Fibroblast of lung (primary cell): ENCODE data around the gene NAT16. TPM values are rescaled to one million over a fixed set of nuclear protein-coding genes. Genes with fewer than 3 reads are reported as not detected.
A peak's percentile ranks its signal among the peaks of the same experiment; 100 is the strongest.

Experiments
- DNase-seq, 2 donors: peaks; one replicate each; pipeline versions ENCODE4 v3.0.0 to v3.0.0-alpha.2; 2010; ENCODE audit warnings: low read depth in 2 of 2
- H2AFZ ChIP-seq: 2 replicates; pipeline ENCODE4 v1.5.1; 2012; ENCODE audit warnings: low read length, control low read depth, inconsistent platforms
- H3K27ac ChIP-seq: 2 replicates; pipeline ENCODE4 v1.5.1; 2011; ENCODE audit warnings: low read length, control low read depth; ENCODE audit not compliant: insufficient read depth
- H3K27me3 ChIP-seq: 2 replicates; pipeline ENCODE4 v1.5.1; 2011; ENCODE audit warnings: mild to moderate bottlenecking, low read length; ENCODE audit not compliant: control insufficient read depth, insufficient read depth
- H3K36me3 ChIP-seq: 2 replicates; pipeline ENCODE4 v1.5.1; 2011; ENCODE audit warnings: low read length; ENCODE audit not compliant: control insufficient read depth, insufficient read depth
- H3K4me1 ChIP-seq: 2 replicates; pipeline ENCODE4 v1.5.1; 2011; ENCODE audit warnings: low read length; ENCODE audit not compliant: control insufficient read depth, insufficient read depth; ENCODE audit errors: extremely low read depth
- H3K4me2 ChIP-seq: 2 replicates; pipeline ENCODE4 v1.5.1; 2011; ENCODE audit warnings: low read length, control low read depth; ENCODE audit not compliant: insufficient read depth; ENCODE audit errors: extremely low read depth
- H3K4me3 ChIP-seq, 4 experiments: fragments of 200-600 bp in 1 of 4; sonication (generic) in 1 of 4; replicated peaks in 1 of 4; 2 replicates each; pipeline ENCODE4 v1.5.1; 2011 to 2016; ENCODE audit warnings: low read length in 4 of 4, low read depth in 3 of 4, mild to moderate bottlenecking in 3 of 4, control low read depth in 2 of 4, inconsistent platforms in 1 of 4, mixed read lengths in 1 of 4; ENCODE audit not compliant: insufficient read depth in 1 of 4; ENCODE audit errors: control extremely low read depth in 1 of 4
- H3K79me2 ChIP-seq: 2 replicates; pipeline ENCODE4 v1.5.1; 2012; ENCODE audit warnings: mild to moderate bottlenecking, low read length, inconsistent platforms; ENCODE audit not compliant: control insufficient read depth, insufficient read depth
- H3K9ac ChIP-seq: 2 replicates; pipeline ENCODE4 v1.5.1; 2011; ENCODE audit warnings: mild to moderate bottlenecking, low read length, control low read depth; ENCODE audit not compliant: insufficient read depth
- H3K9me3 ChIP-seq: 2 replicates; pipeline ENCODE4 v1.5.1; 2012; ENCODE audit warnings: low read depth, low read length; ENCODE audit not compliant: control insufficient read depth, insufficient read depth
- H4K20me1 ChIP-seq: 2 replicates; pipeline ENCODE4 v1.5.1; 2011; ENCODE audit warnings: low read length; ENCODE audit not compliant: control insufficient read depth, insufficient read depth; ENCODE audit errors: extremely low read depth
- CTCF ChIP-seq, 2 donors: IDR thresholded peaks in 1 of 2; conservative IDR thresholded peaks in 1 of 2; 1 replicate in 1 of 2; 2 replicates in 1 of 2; pipeline ENCODE4 v1.5.1; 2011 to 2012; ENCODE audit warnings: low read length in 2 of 2, control low read depth in 1 of 2, inconsistent platforms in 1 of 2, low read depth in 1 of 2, mild to moderate bottlenecking in 1 of 2
- EZH2 ChIP-seq: IDR thresholded peaks from 2 replicates; pipeline ENCODE4 v1.5.1; 2012; ENCODE audit warnings: low read length, control low read depth, mild to moderate bottlenecking; ENCODE audit errors: missing control alignments
- polyA plus RNA-seq, 2 donors: library from polyadenylated mRNA; depleted of rRNA in 1 of 2; stranded (reverse) in 1 of 2; unstranded in 1 of 2; fragments of >200 nt; gene quantifications; 2 replicates each; pipeline ENCODE4 v1.2.1, GENCODE V29; 2011 to 2012; ENCODE audit warnings: missing spikeins in 1 of 2
- total RNA-seq: library from RNA; depleted of rRNA; stranded (reverse); fragments of >200 nt; gene quantifications from 2 replicates; pipeline ENCODE4 v1.2.1, GENCODE V29; 2014

The NAT16 gene
- total and polyA plus RNA-seq, 2 donors (not counting 1 experiment from before 2014, with no cell fraction given): not detected

DNA sequence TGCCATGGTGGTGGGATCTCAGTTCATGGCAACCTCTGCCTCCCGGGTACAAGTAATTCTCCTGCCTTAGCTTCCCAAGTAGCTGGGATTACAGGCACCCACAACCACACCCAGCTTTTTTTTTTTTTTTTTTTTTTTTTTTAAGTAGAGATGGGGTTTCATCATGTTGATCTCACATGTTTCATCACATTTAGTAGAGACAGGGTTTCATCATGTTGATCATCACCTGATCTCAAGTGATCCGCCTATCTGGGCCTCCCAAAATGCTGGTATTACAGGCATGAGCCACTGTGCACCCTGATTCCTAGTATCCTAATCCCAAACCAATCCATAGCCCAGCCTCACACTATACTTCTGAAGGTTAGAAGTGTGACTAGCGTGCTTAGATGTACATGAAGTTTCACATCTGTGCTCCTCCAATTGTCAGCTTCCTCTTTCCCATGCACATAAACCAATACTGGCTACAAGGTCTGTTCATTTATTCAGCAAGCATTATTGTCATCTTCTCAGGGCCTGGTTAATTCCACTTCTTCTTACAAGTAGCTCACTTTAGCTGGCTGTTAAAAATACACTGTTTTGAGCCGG is 6.8 kb upstream of the NAT16 start:
- Histone ChIP-seq H4K20me1 (no peaks in the 10 kb centered on the region), H2AFZ (no peak overlapping the region), H3K36me3 (no peaks in the 10 kb centered on the region), H3K4me1 (no peaks in the 10 kb centered on the region), H3K9me3 (no peaks in the 10 kb centered on the region), H3K9ac (no peak overlapping the region), H3K79me2 (no peaks in the 10 kb centered on the region), H3K27me3 (peaks cover 2% of the 10 kb centered on the region), H3K27ac (no peak overlapping the region), H3K4me3 (no peak overlapping the region), H3K4me2 (no peak overlapping the region)
- TF ChIP-seq EZH2 (no peak), CTCF (conservative IDR thresholded peaks at IDR 0.05 in 1 of 2, IDR thresholded peaks at IDR 0.05 in 1 of 2; ENCODE audit: low read depth in 1 of 2, low read length in 2 of 2) (no peak)
- no peak for DNase-seq

- Histone ChIP-seq H3K4me1 (no peaks in the 10 kb centered on the region), H3K9ac (no peak overlapping the region), H2AFZ (no peak overlapping the region), H3K36me3 (no peaks in the 10 kb centered on the region), H4K20me1 (no peaks in the 10 kb centered on the region), H3K4me2 (no peak overlapping the region), H3K4me3 (no peak overlapping the region), H3K27me3 (peaks cover 3% of the 10 kb centered on the region), H3K27ac (no peak overlapping the region), H3K9me3 (no peaks in the 10 kb centered on the region), H3K79me2 (no peaks in the 10 kb centered on the region)
- no peak for TF ChIP-seq EZH2
- TF ChIP-seq CTCF (conservative IDR thresholded peaks at IDR 0.05 in 1 of 2, IDR thresholded peaks at IDR 0.05 in 1 of 2; ENCODE audit: low read depth in 1 of 2, low read length in 2 of 2): no peak
- no peak for DNase-seq
These were observed 6.1 kb upstream of the NAT16 start for GRCh38 chr7:101186194-101186593.

DNA sequence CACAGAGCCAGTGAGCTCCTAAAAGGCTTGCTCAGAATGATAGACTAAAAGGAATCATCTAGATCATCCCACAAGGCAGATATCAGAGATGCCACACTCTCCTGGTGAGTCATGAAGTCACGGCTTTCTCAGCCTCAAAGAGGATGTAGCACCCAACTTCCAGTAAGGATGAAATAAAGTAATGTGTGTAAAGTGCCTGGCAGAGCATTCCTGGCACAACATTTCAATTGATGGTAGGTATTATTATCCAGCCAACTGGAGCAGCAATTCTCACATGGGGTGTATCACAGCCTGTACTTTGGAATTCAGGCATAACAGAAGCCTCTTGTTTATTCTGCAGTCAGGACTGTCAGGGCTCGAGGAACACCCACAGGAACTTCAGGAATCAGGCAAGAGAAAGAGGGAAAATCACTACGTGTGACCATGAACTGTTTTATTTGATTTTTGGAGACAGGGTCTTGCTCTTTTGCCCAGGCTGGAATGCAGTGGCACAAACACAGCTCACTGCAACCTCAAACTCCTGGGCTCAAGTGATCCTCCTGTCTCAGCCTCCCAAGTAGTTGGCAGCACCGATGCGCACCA is 5.3 kb upstream of the NAT16 start:
- peak in 1 of 2 donors; percentile 58 for DNase-seq
- no peaks in the 10 kb centered on the region for H3K79me2 ChIP-seq
- no peaks in the 10 kb centered on the region for H3K4me1 ChIP-seq
- no peaks in the 10 kb centered on the region for H4K20me1 ChIP-seq
- no peak overlapping the region for H2AFZ ChIP-seq
- TF ChIP-seq EZH2 (no peak), CTCF (conservative IDR thresholded peaks at IDR 0.05 in 1 of 2, IDR thresholded peaks at IDR 0.05 in 1 of 2; ENCODE audit: low read depth in 1 of 2, low read length in 2 of 2) (no peak)
- H3K9ac ChIP-seq: no peak overlapping the region
- no peak overlapping the region for H3K4me3 ChIP-seq
- no peak overlapping the region for H3K27ac ChIP-seq
- H3K36me3 ChIP-seq: no peaks in the 10 kb centered on the region
- H3K9me3 ChIP-seq: no peaks in the 10 kb centered on the region
- H3K27me3 ChIP-seq: peaks cover 10% of the 10 kb centered on the region
- H3K4me2 ChIP-seq: no peak overlapping the region
